HFFc6 (cell line): ENCODE measurements around the gene ZBP1. TPM values are rescaled to one million over a fixed set of nuclear protein-coding genes. Genes with fewer than 3 reads are reported as not detected.

Experiments used
- DNase-seq: peaks from one replicate; pipeline ENCODE4 v3.0.0-alpha.2; 2018
- H3K27ac Mint-ChIP-seq: 2 replicates; pipeline ENCODE4 v1.8.0; 2020; ENCODE audit warnings: mild to moderate bottlenecking, mixed read lengths
- H3K27me3 Mint-ChIP-seq: 2 replicates; pipeline ENCODE4 v1.8.0; 2021; ENCODE audit warnings: mild to moderate bottlenecking, moderate library complexity, mixed read lengths; ENCODE audit not compliant: insufficient read depth
- H3K36me3 Mint-ChIP-seq: 2 replicates; pipeline ENCODE4 v1.8.0; 2021; ENCODE audit warnings: low read depth, mixed read lengths
- H3K4me1 Mint-ChIP-seq: 2 replicates; pipeline ENCODE4 v1.8.0; 2020; ENCODE audit warnings: low read depth, mixed read lengths
- H3K4me3 Mint-ChIP-seq: 2 replicates; pipeline ENCODE4 v1.8.0; 2020; ENCODE audit warnings: mild to moderate bottlenecking, moderate library complexity, mixed read lengths
- H3K9me3 Mint-ChIP-seq: 2 replicates; pipeline ENCODE4 v1.8.0; 2020; ENCODE audit warnings: mild to moderate bottlenecking, mixed read lengths
- total RNA-seq, 6 experiments: library from RNA; stranded (reverse); fragmentation: NEBNext Ultra II Directional; extraction: Animal tissue kit (Norgen Biotek cat#: 25700); gene quantifications; 2 replicates in 1 of 6; 3 replicates in 5 of 6; pipeline ENCODE4 v1.2.3, GENCODE V29; 2021
- TF ChIP-seq, protein P1 (sequence below): fragments of 200-600 bp; sonication (generic); IDR thresholded peaks from 2 replicates; pipeline ENCODE4 v1.5.0; 2021; ENCODE audit warnings: antibody characterized with exemption, mild to moderate bottlenecking

The ZBP1 gene
- total RNA-seq, 6 experiments from 2014 or later = not detected

- Mint-ChIP-seq H3K4me1 (no peaks in the 10 kb centered on the region), H3K4me3 (no peak overlapping the region), H3K9me3 (no peaks in the 10 kb centered on the region), H3K36me3 (no peaks in the 10 kb centered on the region), H3K27me3 (peaks cover 3% of the 10 kb centered on the region), H3K27ac (no peak overlapping the region)
- DNase-seq = no peak
- TF ChIP-seq, protein P1, sequence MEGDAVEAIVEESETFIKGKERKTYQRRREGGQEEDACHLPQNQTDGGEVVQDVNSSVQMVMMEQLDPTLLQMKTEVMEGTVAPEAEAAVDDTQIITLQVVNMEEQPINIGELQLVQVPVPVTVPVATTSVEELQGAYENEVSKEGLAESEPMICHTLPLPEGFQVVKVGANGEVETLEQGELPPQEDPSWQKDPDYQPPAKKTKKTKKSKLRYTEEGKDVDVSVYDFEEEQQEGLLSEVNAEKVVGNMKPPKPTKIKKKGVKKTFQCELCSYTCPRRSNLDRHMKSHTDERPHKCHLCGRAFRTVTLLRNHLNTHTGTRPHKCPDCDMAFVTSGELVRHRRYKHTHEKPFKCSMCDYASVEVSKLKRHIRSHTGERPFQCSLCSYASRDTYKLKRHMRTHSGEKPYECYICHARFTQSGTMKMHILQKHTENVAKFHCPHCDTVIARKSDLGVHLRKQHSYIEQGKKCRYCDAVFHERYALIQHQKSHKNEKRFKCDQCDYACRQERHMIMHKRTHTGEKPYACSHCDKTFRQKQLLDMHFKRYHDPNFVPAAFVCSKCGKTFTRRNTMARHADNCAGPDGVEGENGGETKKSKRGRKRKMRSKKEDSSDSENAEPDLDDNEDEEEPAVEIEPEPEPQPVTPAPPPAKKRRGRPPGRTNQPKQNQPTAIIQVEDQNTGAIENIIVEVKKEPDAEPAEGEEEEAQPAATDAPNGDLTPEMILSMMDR = no peak
Observed at GRCh38 chr20:57666106-57666833, 46.0 kb upstream of the ZBP1 start.

DNA sequence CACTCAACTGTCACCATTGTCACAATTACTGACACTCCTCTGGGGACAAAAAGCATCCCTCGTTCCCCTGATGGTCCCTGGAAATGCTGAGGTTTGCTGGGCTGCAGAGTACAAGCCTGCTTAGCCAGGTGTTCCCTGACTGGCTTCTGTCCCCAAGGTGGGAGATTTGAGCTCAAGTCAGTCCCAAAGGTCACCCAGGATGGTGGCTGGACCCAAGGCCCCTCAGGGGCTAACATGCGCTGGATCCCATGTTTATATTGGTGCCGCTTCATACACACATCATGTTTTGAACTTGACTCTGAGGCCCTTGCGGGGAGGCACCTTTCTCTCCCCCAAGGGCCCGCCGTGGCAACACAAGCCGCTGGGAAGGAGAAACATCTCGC is 45.4 kb upstream of the ZBP1 start:
- DNase-seq = no peak
- no peaks in the 10 kb centered on the region for H3K4me1 Mint-ChIP-seq
- peaks cover 3% of the 10 kb centered on the region for H3K27me3 Mint-ChIP-seq
- TF ChIP-seq, protein P1 = no peak
- no peaks in the 10 kb centered on the region for H3K36me3 Mint-ChIP-seq
- no peak overlapping the region for H3K4me3 Mint-ChIP-seq
- H3K9me3 Mint-ChIP-seq = no peaks in the 10 kb centered on the region
- no peak overlapping the region for H3K27ac Mint-ChIP-seq

- peaks cover 3% of the 10 kb centered on the region for H3K27me3 Mint-ChIP-seq
- H3K27ac Mint-ChIP-seq = no peak overlapping the region
- H3K4me1 Mint-ChIP-seq = no peaks in the 10 kb centered on the region
- no peaks in the 10 kb centered on the region for H3K9me3 Mint-ChIP-seq
- no peak for DNase-seq
- TF ChIP-seq, protein P1 = no peak
- no peaks in the 10 kb centered on the region for H3K36me3 Mint-ChIP-seq
- H3K4me3 Mint-ChIP-seq = no peak overlapping the region
Observed at GRCh38 chr20:57664924-57665588, 44.8 kb upstream of the ZBP1 start.

DNA sequence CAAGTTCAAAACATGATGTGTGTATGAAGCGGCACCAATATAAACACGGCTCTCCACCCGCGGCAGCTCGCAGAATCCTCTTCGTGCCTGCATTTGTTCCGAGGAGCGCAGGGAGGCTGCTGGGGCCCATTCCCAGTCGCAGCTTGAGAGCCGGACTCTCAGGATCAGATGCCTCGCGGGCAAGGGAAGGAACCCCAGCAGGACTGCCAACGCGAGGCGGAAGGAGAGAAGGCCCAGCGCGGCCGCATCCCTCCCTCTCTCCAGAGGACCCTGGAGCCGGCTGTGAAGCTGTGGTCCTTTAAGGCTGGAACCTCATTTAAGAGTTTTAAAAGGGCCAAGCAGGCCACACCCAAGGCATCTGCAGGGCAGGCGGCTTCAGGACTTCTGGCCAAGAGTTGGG is 44.2 kb upstream of the ZBP1 start:
- H3K27me3 Mint-ChIP-seq = peaks cover 3% of the 10 kb centered on the region
- no peak for DNase-seq
- no peaks in the 10 kb centered on the region for H3K9me3 Mint-ChIP-seq
- no peak overlapping the region for H3K4me3 Mint-ChIP-seq
- no peaks in the 10 kb centered on the region for H3K36me3 Mint-ChIP-seq
- no peaks in the 10 kb centered on the region for H3K4me1 Mint-ChIP-seq
- TF ChIP-seq, protein P1 = no peak
- H3K27ac Mint-ChIP-seq = no peak overlapping the region

DNA sequence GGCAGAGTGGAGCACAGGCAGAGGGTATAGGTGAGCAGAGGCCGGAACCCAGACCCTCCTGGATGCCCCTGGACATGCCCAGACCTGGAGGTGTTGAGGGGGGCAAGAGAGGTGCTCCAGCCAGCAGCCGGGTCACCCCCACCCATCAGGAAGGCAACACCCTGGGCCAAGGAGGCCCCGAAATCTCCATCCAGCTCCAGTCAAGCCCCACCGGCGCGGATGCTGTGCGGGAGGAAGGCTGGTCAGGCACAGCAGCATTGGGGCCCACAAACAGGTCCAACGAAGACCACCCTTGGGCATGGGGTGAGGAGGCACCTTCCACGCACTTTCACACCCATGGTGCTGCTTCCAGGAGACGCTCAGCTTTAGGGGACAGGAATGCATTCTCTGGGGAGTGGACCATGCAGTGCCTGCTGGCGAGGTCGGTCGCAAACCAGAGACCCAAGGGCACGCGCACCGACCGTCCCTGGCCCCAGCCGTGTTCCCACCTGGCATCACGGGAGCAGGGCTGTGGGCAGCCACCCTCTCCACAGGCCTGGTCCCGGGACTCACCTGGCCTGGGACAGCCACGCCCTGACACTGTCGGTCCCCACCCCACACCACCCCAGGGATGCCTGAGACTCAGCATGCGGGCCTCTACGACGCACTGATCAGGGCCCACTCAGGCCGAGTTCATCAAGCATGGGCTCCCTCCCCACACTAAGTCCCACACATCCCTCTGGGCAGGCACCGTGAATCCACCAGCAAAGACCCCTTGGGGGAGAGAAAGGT is 43.6 kb upstream of the ZBP1 start:
- Mint-ChIP-seq H3K27ac (no peak overlapping the region), H3K4me1 (no peaks in the 10 kb centered on the region), H3K9me3 (no peaks in the 10 kb centered on the region), H3K27me3 (peaks cover 3% of the 10 kb centered on the region), H3K4me3 (no peak overlapping the region), H3K36me3 (no peaks in the 10 kb centered on the region)
- DNase-seq = no peak
- TF ChIP-seq, protein P1 = no peak
